A549 (cell line): Measurements from ENCODE around the gene FAM107A. TPM values are rescaled to one million over a fixed set of nuclear protein-coding genes. Genes with fewer than 3 reads are reported as not detected.

Experiments
- ATAC-seq, 2 experiments: fragments of 200-7000 bp in 1 of 2; fragments of >200 bp in 1 of 2; cut with Nextera tagmentation in 1 of 2; cut with Tn5 transposase in 1 of 2; 3 replicates each; pipeline versions ENCODE4 v1.8.0 to v1.9.1; 2018 to 2020; ENCODE audit warnings: mild to moderate bottlenecking in 1 of 2, moderate library complexity in 1 of 2
- CTCF ChIA-PET: fragments of 300-600 bp; sonication (Branson Sonifier 250); formaldehyde crosslinking; extraction: SDS; loops from one replicate; lab custom pipeline; 2021; ENCODE audit warnings: antibody characterized with exemption, inconsistent platforms; lab: Yijun Ruan, JAX
- POLR2A ChIA-PET: fragments of 350-600 bp; formaldehyde crosslinking; extraction: SDS; loops from one replicate; lab custom pipeline; 2021; ENCODE audit warnings: antibody characterized with exemption, inconsistent platforms; lab: Yijun Ruan, JAX
- DNase-seq, 2 experiments: peaks; one replicate each; pipeline versions ENCODE4 v3.0.0 to v3.0.0-alpha.2; 2011 to 2016; ENCODE audit warnings: low read depth in 1 of 2, low spot score in 1 of 2
- FAIRE-seq: peaks from 2 replicates; lab custom pipeline; 2011; peaks lifted over from hg19 to GRCh38; lab: Jason Lieb, UNC
- H3K27ac ChIP-seq, 2 experiments: fragments of >200 bp; sonication (Bioruptor Twin); formaldehyde crosslinking; 3 replicates each; pipeline ENCODE4 v1.5.1; 2016 to 2017
- H3K4me1 ChIP-seq: fragments of >200 bp; sonication (Bioruptor Twin); formaldehyde crosslinking; 3 replicates; pipeline ENCODE4 v1.6.1; 2016
- H3K4me2 ChIP-seq: fragments of >200 bp; sonication (Bioruptor Twin); formaldehyde crosslinking; 3 replicates; pipeline ENCODE4 v1.6.1; 2016
- H3K4me3 ChIP-seq: fragments of >200 bp; sonication (Bioruptor Twin); formaldehyde crosslinking; 3 replicates; pipeline ENCODE4 v1.5.1; 2016
- H3K9me3 ChIP-seq: fragments of >200 bp; sonication (Bioruptor Twin); formaldehyde crosslinking; 3 replicates; pipeline ENCODE4 v1.6.1; 2016
- ATOH8 ChIP-seq: fragments of 250-450 bp; sonication (Bioruptor Pico); IDR thresholded peaks from 2 replicates; pipeline ENCODE4 v1.5.0; 2020; ENCODE audit warnings: low read depth, mild to moderate bottlenecking, moderate library complexity
- BCL3 ChIP-seq: fragments of >200 bp; sonication (Bioruptor Twin); formaldehyde crosslinking; IDR thresholded peaks from 3 replicates; pipeline ENCODE4 v1.6.1; 2016
- CEBPB ChIP-seq, 2 experiments: fragments of >200 bp in 1 of 2; sonication (Bioruptor Twin) in 1 of 2; formaldehyde crosslinking in 1 of 2; IDR thresholded peaks; 2 replicates each; pipeline ENCODE4 v1.6.1; 2012 to 2016
- EHF ChIP-seq: fragments of 250-450 bp; sonication (Bioruptor Pico); IDR thresholded peaks from 2 replicates; pipeline ENCODE4 v1.5.0; 2020; ENCODE audit warnings: mild to moderate bottlenecking
- EP300 ChIP-seq, 2 experiments: fragments of >200 bp; sonication (Bioruptor Twin); formaldehyde crosslinking; IDR thresholded peaks; 2 replicates in 1 of 2; 3 replicates in 1 of 2; pipeline ENCODE4 v1.6.1; 2016 to 2017
- ESRRA ChIP-seq: fragments of 150-350 bp; IDR thresholded peaks from 2 replicates; pipeline ENCODE4 v1.6.1; 2014; ENCODE audit warnings: mild to moderate bottlenecking, low read length, borderline replicate concordance
- FOSB ChIP-seq: fragments of 250-450 bp; sonication (Bioruptor Pico); IDR thresholded peaks from 2 replicates; pipeline ENCODE4 v1.5.0; 2020; ENCODE audit warnings: mild to moderate bottlenecking, moderate library complexity
- FOXS1 ChIP-seq: fragments of 250-450 bp; sonication (Bioruptor Pico); IDR thresholded peaks from 2 replicates; pipeline ENCODE4 v1.5.0; 2020; ENCODE audit warnings: mild to moderate bottlenecking, moderate library complexity
- HDAC2 ChIP-seq: fragments of 200-600 bp; sonication (generic); IDR thresholded peaks from 2 replicates; pipeline ENCODE4 v1.6.1; 2016
- HES2 ChIP-seq: fragments of >200 bp; sonication (Bioruptor Twin); formaldehyde crosslinking; IDR thresholded peaks from 2 replicates; pipeline ENCODE4 v1.6.1; 2016
- HEYL ChIP-seq: fragments of 250-450 bp; sonication (Bioruptor Pico); IDR thresholded peaks from 2 replicates; pipeline ENCODE4 v1.8.0; 2021; ENCODE audit warnings: mild to moderate bottlenecking, moderate library complexity
- HMGXB4 ChIP-seq: fragments of 250-450 bp; sonication (Bioruptor Pico); IDR thresholded peaks from 2 replicates; pipeline ENCODE4 v1.5.0; 2021; ENCODE audit warnings: mild to moderate bottlenecking, moderate library complexity, borderline replicate concordance
- HOXA7 ChIP-seq: fragments of 250-450 bp; sonication (Bioruptor Pico); IDR thresholded peaks from 2 replicates; pipeline ENCODE4 v1.5.0; 2020; ENCODE audit warnings: mild to moderate bottlenecking, moderate library complexity
- HOXB13 ChIP-seq: fragments of 250-450 bp; sonication (Bioruptor Pico); IDR thresholded peaks from 2 replicates; pipeline ENCODE4 v1.5.0; 2020; ENCODE audit warnings: low read depth, mild to moderate bottlenecking, moderate library complexity
- HOXB5 ChIP-seq: fragments of 250-450 bp; sonication (Bioruptor Pico); IDR thresholded peaks from 2 replicates; pipeline ENCODE4 v1.5.0; 2020; ENCODE audit warnings: mild to moderate bottlenecking, moderate library complexity
- JUN ChIP-seq, 2 experiments: fragments of >200 bp; sonication (Bioruptor Twin); formaldehyde crosslinking; IDR thresholded peaks; 2 replicates in 1 of 2; 3 replicates in 1 of 2; pipeline ENCODE4 v1.6.1; 2016 to 2017
- JUNB ChIP-seq: fragments of >200 bp; sonication (Bioruptor Twin); formaldehyde crosslinking; IDR thresholded peaks from 2 replicates; pipeline ENCODE4 v1.6.1; 2016
- KDM1A ChIP-seq: fragments of 200-600 bp; sonication (generic); IDR thresholded peaks from 2 replicates; pipeline ENCODE4 v1.6.1; 2016; ENCODE audit warnings: low read depth, mild to moderate bottlenecking
- KDM5A ChIP-seq: fragments of 200-600 bp; sonication (generic); IDR thresholded peaks from 2 replicates; pipeline ENCODE4 v1.6.1; 2016; ENCODE audit warnings: antibody characterized with exemption, mild to moderate bottlenecking
- MAFK ChIP-seq: fragments of 450-650 bp; IDR thresholded peaks from 2 replicates; pipeline ENCODE4 v1.6.1; 2014; ENCODE audit not compliant: partially characterized antibody
- MYC ChIP-seq: IDR thresholded peaks from 2 replicates; pipeline ENCODE4 v1.6.1; 2012; ENCODE audit warnings: mild to moderate bottlenecking, inconsistent platforms, low read length, improper control_type of control experiment, borderline replicate concordance
- PHF8 ChIP-seq: fragments of 200-600 bp; sonication (generic); IDR thresholded peaks from 2 replicates; pipeline ENCODE4 v1.6.1; 2016; ENCODE audit warnings: low read depth, mild to moderate bottlenecking, antibody characterized with exemption, moderate library complexity, borderline replicate concordance
- RFX5 ChIP-seq: fragments of 450-650 bp; IDR thresholded peaks from 2 replicates; pipeline ENCODE4 v1.7.1; 2014; ENCODE audit warnings: antibody characterized with exemption, mild to moderate bottlenecking, moderate library complexity
- TFCP2L1 ChIP-seq: fragments of 250-450 bp; sonication (Bioruptor Pico); IDR thresholded peaks from 2 replicates; pipeline ENCODE4 v1.5.0; 2021; ENCODE audit warnings: mild to moderate bottlenecking
- USF2 ChIP-seq: fragments of 450-650 bp; IDR thresholded peaks from 2 replicates; pipeline ENCODE4 v1.6.1; 2014; ENCODE audit warnings: antibody characterized with exemption
- ZFP36 ChIP-seq: fragments of 450-650 bp; IDR thresholded peaks from 2 replicates; pipeline ENCODE4 v1.6.1; 2014; ENCODE audit warnings: borderline replicate concordance; ENCODE audit not compliant: partially characterized antibody
- WGBS: methylation state at CpG from one replicate; pipeline ENCODE4 v1.1.6; 2017; ENCODE audit errors: missing lambda C conversion rate; 5-methylcytosine and 5-hydroxymethylcytosine counted together
- polyA plus RNA-seq, 4 experiments: library from polyadenylated mRNA; depleted of rRNA in 3 of 4; stranded (reverse); fragments of >200 nt; fragmentation: RNase III in 1 of 4; extraction: RNeasy Plus Mini Kit Qiagen cat#74134 plus additional on column Dnase treatment in 1 of 4; gene quantifications; 2 replicates in 3 of 4; 3 replicates in 1 of 4; pipeline ENCODE4 v1.2.3, GENCODE V29; 2011 to 2017

FAM107A gene
- polyA plus RNA-seq, 2 of the 4 experiments (the other 2 are of a cell fraction), result 0.04 TPM; not detected in 1

- TF ChIP-seq HMGXB4 (CRISPR knock-in tag) (no peak), EP300 (IDR thresholded peaks at IDR 0.05) (no peak), HOXB5 (CRISPR knock-in tag) (no peak), HES2 (no peak), TFCP2L1 (CRISPR knock-in tag) (no peak), KDM5A (no peak), FOXS1 (CRISPR knock-in tag) (no peak), HOXA7 (CRISPR knock-in tag) (no peak), HOXB13 (no peak), PHF8 (no peak), KDM1A (no peak), JUNB (no peak)
These were observed 35.6 kb upstream of the FAM107A start (continued) for GRCh38 chr3:58612830-58613229.

- CTCF ChIA-PET, result interaction anchor here (1.3 kb wide), 1 partner anchor 42 kb away, joined by 3 read pairs; no protein-coding TSS in a partner anchor
- H3K9me3 ChIP-seq, result no peaks in the 10 kb centered on the region
- WGBS, result 75% methylated on average over 6 of the region's 7 CpGs
- no peaks in the 10 kb centered on the region for H3K4me1 ChIP-seq
- no peak overlapping the region for H3K27ac ChIP-seq
- H3K4me2 ChIP-seq, result no peak overlapping the region
- ATAC-seq (no peak), FAIRE-seq (no peak), DNase-seq (no peak)
- no peak overlapping the region for H3K4me3 ChIP-seq
- peak; percentile 36 for TF ChIP-seq MAFK
- no peak for TF ChIP-seq ATOH8 (CRISPR knock-in tag)
- POLR2A ChIA-PET, result no interaction called here
These were observed 32.8 kb upstream of the FAM107A start for GRCh38 chr3:58609990-58610389.

- no peak for ATAC-seq
- H3K4me2 ChIP-seq, result no peak overlapping the region
- no peak for TF ChIP-seq HDAC2
- no peak for TF ChIP-seq ZFP36
- TF ChIP-seq HOXA7 (CRISPR knock-in tag), result no peak
- no peak for TF ChIP-seq BCL3
- no peak for TF ChIP-seq HEYL (CRISPR knock-in tag)
- TF ChIP-seq CEBPB (IDR thresholded peaks at IDR 0.05), result no peak
- no peak for TF ChIP-seq HOXB5 (CRISPR knock-in tag)
- no peak for TF ChIP-seq USF2
- TF ChIP-seq PHF8, result no peak
- no peak for TF ChIP-seq KDM1A
- TF ChIP-seq RFX5, result no peak
- TF ChIP-seq EP300 (IDR thresholded peaks at IDR 0.05), result no peak
- no peak for TF ChIP-seq MYC
- no peak for TF ChIP-seq FOSB (CRISPR knock-in tag)
- TF ChIP-seq EHF (CRISPR knock-in tag), result no peak
- no peak for TF ChIP-seq ESRRA
- TF ChIP-seq ATOH8 (CRISPR knock-in tag), result no peak
- TF ChIP-seq JUN (IDR thresholded peaks at IDR 0.05), result no peak
- no peaks in the 10 kb centered on the region for H3K4me1 ChIP-seq
- H3K9me3 ChIP-seq, result no peaks in the 10 kb centered on the region
- no peak for DNase-seq
- no peak for FAIRE-seq
- CTCF ChIA-PET, result no interaction called here
- WGBS, result 69% methylated on average over 5 of the region's 5 CpGs
- H3K27ac ChIP-seq, result no peak overlapping the region
- POLR2A ChIA-PET, result no interaction called here
- H3K4me3 ChIP-seq, result no peak overlapping the region
These were observed 31.5 kb upstream of the FAM107A start for GRCh38 chr3:58608648-58609047.
